WTC11 (cell line): Measurements from ENCODE around the gene CNTNAP2. TPM values are rescaled to one million over a fixed set of nuclear protein-coding genes. Genes with fewer than 3 reads are reported as not detected.

ENCODE experiments used
- ATAC-seq: fragments of 200-7000 bp; cut with Tn5 transposase; 2 replicates; pipeline ENCODE4 v1.10.0; 2021; ENCODE audit warnings: mild to moderate bottlenecking, moderate library complexity
- CTCF ChIA-PET: fragments of 300-600 bp; sonication (Branson Sonifier 250); formaldehyde crosslinking; loops from one replicate; lab custom pipeline; 2021; ENCODE audit warnings: antibody characterized with exemption; lab: Charles Lee
- POLR2A ChIA-PET: fragments of 350-600 bp; sonication (Branson Sonifier 250); formaldehyde crosslinking; loops from one replicate; lab custom pipeline; 2021; ENCODE audit warnings: antibody characterized with exemption; lab: Charles Lee
- DNase-seq: peaks from one replicate; pipeline ENCODE4 v3.0.0; 2021; ENCODE audit warnings: low spot score
- H3K27ac Mint-ChIP-seq: 2 replicates; pipeline ENCODE4 v1.8.0; 2021; ENCODE audit warnings: mixed read lengths
- H3K27me3 Mint-ChIP-seq: 2 replicates; pipeline ENCODE4 v1.8.0; 2021; ENCODE audit warnings: low read depth, mild to moderate bottlenecking, moderate library complexity, mixed read lengths
- H3K36me3 Mint-ChIP-seq: 2 replicates; pipeline ENCODE4 v1.8.0; 2021; ENCODE audit warnings: mixed read lengths
- H3K4me1 Mint-ChIP-seq: 2 replicates; pipeline ENCODE4 v1.8.0; 2022; ENCODE audit warnings: mixed read lengths
- H3K4me3 Mint-ChIP-seq: 2 replicates; pipeline ENCODE4 v1.8.0; 2021; ENCODE audit warnings: mild to moderate bottlenecking, moderate library complexity, mixed read lengths
- H3K9me3 Mint-ChIP-seq: 2 replicates; pipeline ENCODE4 v1.8.0; 2021; ENCODE audit warnings: mixed read lengths
- CBFB ChIP-seq: sonication (generic); formaldehyde crosslinking; IDR thresholded peaks from 2 replicates; pipeline ENCODE4 v1.8.1; 2022; ENCODE audit warnings: mild to moderate bottlenecking, low read depth, missing genetic modification reagents
- E2F1 ChIP-seq: sonication (generic); formaldehyde crosslinking; IDR thresholded peaks from 2 replicates; pipeline ENCODE4 v1.8.0; 2022; ENCODE audit warnings: mild to moderate bottlenecking, missing genetic modification reagents
- ERG ChIP-seq: fragments of 250-450 bp; sonication (Bioruptor Pico); IDR thresholded peaks from 2 replicates; pipeline ENCODE4 v1.8.0; 2021; ENCODE audit warnings: mild to moderate bottlenecking
- ESRRA ChIP-seq: sonication (generic); formaldehyde crosslinking; IDR thresholded peaks from 2 replicates; pipeline ENCODE4 v1.8.1; 2022; ENCODE audit warnings: mild to moderate bottlenecking, missing genetic modification reagents, borderline replicate concordance
- ETV6 ChIP-seq: sonication (generic); formaldehyde crosslinking; IDR thresholded peaks from 2 replicates; pipeline ENCODE4 v1.8.1; 2022; ENCODE audit warnings: mild to moderate bottlenecking, missing genetic modification reagents
- GABPB1 ChIP-seq: sonication (generic); formaldehyde crosslinking; IDR thresholded peaks from 2 replicates; pipeline ENCODE4 v1.8.1; 2023; ENCODE audit warnings: mild to moderate bottlenecking, missing genetic modification reagents
- GRHL2 ChIP-seq: fragments of 250-450 bp; sonication (Bioruptor Pico); IDR thresholded peaks from 2 replicates; pipeline ENCODE4 v1.8.0; 2022; ENCODE audit warnings: mild to moderate bottlenecking, moderate library complexity; ENCODE audit not compliant: insufficient replicate concordance, severe bottlenecking
- NFATC4 ChIP-seq: fragments of 250-450 bp; sonication (Bioruptor Pico); IDR thresholded peaks from 2 replicates; pipeline ENCODE4 v1.9.0; 2021; ENCODE audit warnings: mild to moderate bottlenecking
- NFE2L1 ChIP-seq: sonication (generic); formaldehyde crosslinking; IDR thresholded peaks from 2 replicates; pipeline ENCODE4 v1.8.1; 2023; ENCODE audit warnings: missing genetic modification reagents
- NFYB ChIP-seq: sonication (generic); formaldehyde crosslinking; conservative IDR thresholded peaks from 2 replicates; pipeline ENCODE4 v1.8.0; 2022; ENCODE audit warnings: low read depth, missing genetic modification reagents
- NR1H2 ChIP-seq: sonication (generic); formaldehyde crosslinking; IDR thresholded peaks from 2 replicates; pipeline ENCODE4 v1.9.0; 2021; ENCODE audit warnings: mild to moderate bottlenecking, moderate library complexity, missing genetic modification reagents
- OVOL2 ChIP-seq: fragments of 250-450 bp; sonication (Bioruptor Pico); IDR thresholded peaks from 2 replicates; pipeline ENCODE4 v1.9.0; 2021; ENCODE audit warnings: mild to moderate bottlenecking, borderline replicate concordance
- SMAD3 ChIP-seq: sonication (generic); formaldehyde crosslinking; IDR thresholded peaks from 2 replicates; pipeline ENCODE4 v1.8.0; 2022; ENCODE audit warnings: missing genetic modification reagents, mild to moderate bottlenecking, borderline replicate concordance
- TCF7 ChIP-seq: sonication (generic); formaldehyde crosslinking; IDR thresholded peaks from 2 replicates; pipeline ENCODE4 v1.8.0; 2022; ENCODE audit warnings: mild to moderate bottlenecking, low read depth, missing genetic modification reagents, moderate library complexity
- TEAD1 ChIP-seq: sonication (generic); formaldehyde crosslinking; IDR thresholded peaks from 2 replicates; pipeline ENCODE4 v1.8.0; 2022; ENCODE audit warnings: mild to moderate bottlenecking, missing genetic modification reagents
- TEAD4 ChIP-seq: sonication (generic); formaldehyde crosslinking; IDR thresholded peaks from 2 replicates; pipeline ENCODE4 v1.8.0; 2022; ENCODE audit warnings: mild to moderate bottlenecking, missing genetic modification reagents
- USF2 ChIP-seq: sonication (generic); formaldehyde crosslinking; IDR thresholded peaks from 2 replicates; pipeline ENCODE4 v1.8.1; 2023; ENCODE audit warnings: mild to moderate bottlenecking, missing genetic modification reagents, moderate library complexity
- ZNF219 ChIP-seq: sonication (generic); formaldehyde crosslinking; IDR thresholded peaks from 2 replicates; pipeline ENCODE4 v1.8.0; 2023; ENCODE audit warnings: missing genetic modification reagents, mild to moderate bottlenecking, borderline replicate concordance
- ZNF396 ChIP-seq: fragments of 250-450 bp; sonication (Bioruptor Pico); IDR thresholded peaks from 2 replicates; pipeline ENCODE4 v1.8.0; 2021; ENCODE audit warnings: mild to moderate bottlenecking, moderate library complexity, borderline replicate concordance
- total RNA-seq: library from RNA; stranded (reverse); gene quantifications from 3 replicates; pipeline ENCODE4 v1.2.3, GENCODE V29; 2021
- TF ChIP-seq, protein P1 (sequence below): sonication (generic); formaldehyde crosslinking; IDR thresholded peaks from 2 replicates; pipeline ENCODE4 v1.8.0; 2023; ENCODE audit warnings: missing genetic modification reagents, mild to moderate bottlenecking, borderline replicate concordance
- TF ChIP-seq, protein P2 (sequence below): sonication (generic); formaldehyde crosslinking; IDR thresholded peaks from 2 replicates; pipeline ENCODE4 v1.8.1; 2023; ENCODE audit warnings: mild to moderate bottlenecking, missing genetic modification reagents, moderate library complexity
- TF ChIP-seq, protein P3 (sequence below): sonication (generic); formaldehyde crosslinking; conservative IDR thresholded peaks from 2 replicates; pipeline ENCODE4 v1.8.1; 2023; ENCODE audit warnings: mild to moderate bottlenecking, low read depth, missing genetic modification reagents, moderate library complexity
- TF ChIP-seq, protein P4 (sequence below): fragments of 250-450 bp; sonication (Bioruptor Pico); IDR thresholded peaks from 2 replicates; pipeline ENCODE4 v1.9.0; 2021; ENCODE audit warnings: mild to moderate bottlenecking

The CNTNAP2 gene
- total RNA-seq, 1 experiment from 2014 or later, result 63.8 TPM

DNA sequence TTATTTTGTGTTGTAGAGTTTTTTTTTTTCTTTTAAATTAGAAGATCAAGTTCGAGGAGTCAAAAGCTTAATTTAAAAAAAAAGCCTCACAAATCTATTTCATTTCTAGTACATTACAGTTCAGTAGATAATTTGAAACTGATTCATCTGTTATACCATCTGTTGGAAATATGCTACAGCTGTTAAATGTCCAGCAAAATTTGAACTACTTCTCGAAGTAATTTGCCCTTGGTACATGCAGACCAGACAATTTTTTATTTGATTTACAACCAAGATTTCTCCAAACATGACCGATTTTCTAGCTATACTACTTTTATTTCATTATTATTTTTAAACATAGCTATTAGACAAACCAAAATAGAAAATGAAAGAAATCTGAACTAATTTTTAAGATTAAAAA, 647.9 kb downstream of the CNTNAP2 start (continued):
- TF ChIP-seq CBFB (CRISPR knock-in tag) (no peak), NFATC4 (CRISPR knock-in tag) (no peak), GRHL2 (no peak), E2F1 (CRISPR knock-in tag) (no peak), ERG (CRISPR knock-in tag) (no peak), USF2 (CRISPR knock-in tag) (no peak), ESRRA (CRISPR knock-in tag) (no peak)
- TF ChIP-seq, all 79 proteins: peak for 0

DNA sequence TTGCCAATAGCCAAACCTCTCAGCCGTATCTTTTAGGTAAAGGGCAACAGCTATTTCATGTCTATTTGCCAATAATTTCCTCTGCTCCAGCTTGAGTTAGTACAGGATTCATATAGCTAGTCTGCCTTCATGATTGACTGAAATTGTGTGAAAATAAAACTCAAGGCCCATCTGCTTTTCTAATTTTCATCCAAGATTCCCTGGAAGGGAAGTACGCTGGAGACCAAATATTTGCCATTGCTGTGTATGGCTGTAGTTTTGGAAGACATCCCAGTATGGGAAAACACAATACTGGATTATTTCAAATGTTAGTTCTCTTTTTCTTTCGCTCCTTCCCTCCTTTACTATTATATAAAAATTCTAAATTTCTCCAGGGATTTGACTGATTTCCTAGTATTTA, 652.4 kb downstream of the CNTNAP2 start:
- CTCF ChIA-PET, result no interaction called here
- H3K27ac Mint-ChIP-seq, result no peak overlapping the region
- H3K4me1 Mint-ChIP-seq, result peaks cover 4% of the 10 kb centered on the region
- no peaks in the 10 kb centered on the region for H3K27me3 Mint-ChIP-seq
- H3K9me3 Mint-ChIP-seq, result no peaks in the 10 kb centered on the region
- no peak overlapping the region for H3K4me3 Mint-ChIP-seq
- ATAC-seq (no peak), DNase-seq (no peak)
- POLR2A ChIA-PET, result no interaction called here
- H3K36me3 Mint-ChIP-seq, result no peaks in the 10 kb centered on the region
- TF ChIP-seq GABPB1 (CRISPR knock-in tag), result no peak
- TF ChIP-seq NFE2L1 (CRISPR knock-in tag), result no peak
- no peak for TF ChIP-seq TCF7 (CRISPR knock-in tag)
- TF ChIP-seq NR1H2, result no peak
- TF ChIP-seq, protein P1, sequence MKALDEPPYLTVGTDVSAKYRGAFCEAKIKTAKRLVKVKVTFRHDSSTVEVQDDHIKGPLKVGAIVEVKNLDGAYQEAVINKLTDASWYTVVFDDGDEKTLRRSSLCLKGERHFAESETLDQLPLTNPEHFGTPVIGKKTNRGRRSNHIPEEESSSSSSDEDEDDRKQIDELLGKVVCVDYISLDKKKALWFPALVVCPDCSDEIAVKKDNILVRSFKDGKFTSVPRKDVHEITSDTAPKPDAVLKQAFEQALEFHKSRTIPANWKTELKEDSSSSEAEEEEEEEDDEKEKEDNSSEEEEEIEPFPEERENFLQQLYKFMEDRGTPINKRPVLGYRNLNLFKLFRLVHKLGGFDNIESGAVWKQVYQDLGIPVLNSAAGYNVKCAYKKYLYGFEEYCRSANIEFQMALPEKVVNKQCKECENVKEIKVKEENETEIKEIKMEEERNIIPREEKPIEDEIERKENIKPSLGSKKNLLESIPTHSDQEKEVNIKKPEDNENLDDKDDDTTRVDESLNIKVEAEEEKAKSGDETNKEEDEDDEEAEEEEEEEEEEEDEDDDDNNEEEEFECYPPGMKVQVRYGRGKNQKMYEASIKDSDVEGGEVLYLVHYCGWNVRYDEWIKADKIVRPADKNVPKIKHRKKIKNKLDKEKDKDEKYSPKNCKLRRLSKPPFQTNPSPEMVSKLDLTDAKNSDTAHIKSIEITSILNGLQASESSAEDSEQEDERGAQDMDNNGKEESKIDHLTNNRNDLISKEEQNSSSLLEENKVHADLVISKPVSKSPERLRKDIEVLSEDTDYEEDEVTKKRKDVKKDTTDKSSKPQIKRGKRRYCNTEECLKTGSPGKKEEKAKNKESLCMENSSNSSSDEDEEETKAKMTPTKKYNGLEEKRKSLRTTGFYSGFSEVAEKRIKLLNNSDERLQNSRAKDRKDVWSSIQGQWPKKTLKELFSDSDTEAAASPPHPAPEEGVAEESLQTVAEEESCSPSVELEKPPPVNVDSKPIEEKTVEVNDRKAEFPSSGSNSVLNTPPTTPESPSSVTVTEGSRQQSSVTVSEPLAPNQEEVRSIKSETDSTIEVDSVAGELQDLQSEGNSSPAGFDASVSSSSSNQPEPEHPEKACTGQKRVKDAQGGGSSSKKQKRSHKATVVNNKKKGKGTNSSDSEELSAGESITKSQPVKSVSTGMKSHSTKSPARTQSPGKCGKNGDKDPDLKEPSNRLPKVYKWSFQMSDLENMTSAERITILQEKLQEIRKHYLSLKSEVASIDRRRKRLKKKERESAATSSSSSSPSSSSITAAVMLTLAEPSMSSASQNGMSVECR (CRISPR knock-in tag), result no peak
- TF ChIP-seq, protein P2, sequence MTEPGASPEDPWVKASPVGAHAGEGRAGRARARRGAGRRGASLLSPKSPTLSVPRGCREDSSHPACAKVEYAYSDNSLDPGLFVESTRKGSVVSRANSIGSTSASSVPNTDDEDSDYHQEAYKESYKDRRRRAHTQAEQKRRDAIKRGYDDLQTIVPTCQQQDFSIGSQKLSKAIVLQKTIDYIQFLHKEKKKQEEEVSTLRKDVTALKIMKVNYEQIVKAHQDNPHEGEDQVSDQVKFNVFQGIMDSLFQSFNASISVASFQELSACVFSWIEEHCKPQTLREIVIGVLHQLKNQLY, result no peak
- no peak for TF ChIP-seq TEAD1
- TF ChIP-seq TEAD4, result no peak
- no peak for TF ChIP-seq SMAD3 (CRISPR knock-in tag)
- TF ChIP-seq ZNF396 (CRISPR knock-in tag), result no peak
- no peak for TF ChIP-seq NFYB (CRISPR knock-in tag)
- no peak for TF ChIP-seq ZNF219 (CRISPR knock-in tag)
- TF ChIP-seq ETV6 (CRISPR knock-in tag), result no peak
- TF ChIP-seq OVOL2 (CRISPR knock-in tag), result no peak
- TF ChIP-seq, protein P3, sequence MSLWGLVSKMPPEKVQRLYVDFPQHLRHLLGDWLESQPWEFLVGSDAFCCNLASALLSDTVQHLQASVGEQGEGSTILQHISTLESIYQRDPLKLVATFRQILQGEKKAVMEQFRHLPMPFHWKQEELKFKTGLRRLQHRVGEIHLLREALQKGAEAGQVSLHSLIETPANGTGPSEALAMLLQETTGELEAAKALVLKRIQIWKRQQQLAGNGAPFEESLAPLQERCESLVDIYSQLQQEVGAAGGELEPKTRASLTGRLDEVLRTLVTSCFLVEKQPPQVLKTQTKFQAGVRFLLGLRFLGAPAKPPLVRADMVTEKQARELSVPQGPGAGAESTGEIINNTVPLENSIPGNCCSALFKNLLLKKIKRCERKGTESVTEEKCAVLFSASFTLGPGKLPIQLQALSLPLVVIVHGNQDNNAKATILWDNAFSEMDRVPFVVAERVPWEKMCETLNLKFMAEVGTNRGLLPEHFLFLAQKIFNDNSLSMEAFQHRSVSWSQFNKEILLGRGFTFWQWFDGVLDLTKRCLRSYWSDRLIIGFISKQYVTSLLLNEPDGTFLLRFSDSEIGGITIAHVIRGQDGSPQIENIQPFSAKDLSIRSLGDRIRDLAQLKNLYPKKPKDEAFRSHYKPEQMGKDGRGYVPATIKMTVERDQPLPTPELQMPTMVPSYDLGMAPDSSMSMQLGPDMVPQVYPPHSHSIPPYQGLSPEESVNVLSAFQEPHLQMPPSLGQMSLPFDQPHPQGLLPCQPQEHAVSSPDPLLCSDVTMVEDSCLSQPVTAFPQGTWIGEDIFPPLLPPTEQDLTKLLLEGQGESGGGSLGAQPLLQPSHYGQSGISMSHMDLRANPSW (CRISPR knock-in tag), result no peak
- TF ChIP-seq, protein P4, sequence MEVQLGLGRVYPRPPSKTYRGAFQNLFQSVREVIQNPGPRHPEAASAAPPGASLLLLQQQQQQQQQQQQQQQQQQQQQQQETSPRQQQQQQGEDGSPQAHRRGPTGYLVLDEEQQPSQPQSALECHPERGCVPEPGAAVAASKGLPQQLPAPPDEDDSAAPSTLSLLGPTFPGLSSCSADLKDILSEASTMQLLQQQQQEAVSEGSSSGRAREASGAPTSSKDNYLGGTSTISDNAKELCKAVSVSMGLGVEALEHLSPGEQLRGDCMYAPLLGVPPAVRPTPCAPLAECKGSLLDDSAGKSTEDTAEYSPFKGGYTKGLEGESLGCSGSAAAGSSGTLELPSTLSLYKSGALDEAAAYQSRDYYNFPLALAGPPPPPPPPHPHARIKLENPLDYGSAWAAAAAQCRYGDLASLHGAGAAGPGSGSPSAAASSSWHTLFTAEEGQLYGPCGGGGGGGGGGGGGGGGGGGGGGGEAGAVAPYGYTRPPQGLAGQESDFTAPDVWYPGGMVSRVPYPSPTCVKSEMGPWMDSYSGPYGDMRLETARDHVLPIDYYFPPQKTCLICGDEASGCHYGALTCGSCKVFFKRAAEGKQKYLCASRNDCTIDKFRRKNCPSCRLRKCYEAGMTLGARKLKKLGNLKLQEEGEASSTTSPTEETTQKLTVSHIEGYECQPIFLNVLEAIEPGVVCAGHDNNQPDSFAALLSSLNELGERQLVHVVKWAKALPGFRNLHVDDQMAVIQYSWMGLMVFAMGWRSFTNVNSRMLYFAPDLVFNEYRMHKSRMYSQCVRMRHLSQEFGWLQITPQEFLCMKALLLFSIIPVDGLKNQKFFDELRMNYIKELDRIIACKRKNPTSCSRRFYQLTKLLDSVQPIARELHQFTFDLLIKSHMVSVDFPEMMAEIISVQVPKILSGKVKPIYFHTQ (CRISPR knock-in tag), result no peak
